Stimulated activated CD4-positive, alpha-beta T cell treated with anti-CD3 and anti-CD28 coated beads, Interleukin-15, amount 100 ng/mL, for 24 hours (primary cell): ENCODE results near the gene CRYBA2.

Source experiments
- DNase-seq: peaks from one replicate; pipeline ENCODE4 v3.0.0-alpha.2; 2020

The CRYBA2 gene

GRCh38 chr2:218981390-218981880 lies 11.8 kb downstream of the CRYBA2 start:
- no peak for DNase-seq

- DNase-seq: peak; percentile 30
Observed at GRCh38 chr2:218980735-218981389, 12.4 kb downstream of the CRYBA2 start.

GRCh38 chr2:218979846-218980734 lies 13.1 kb downstream of the CRYBA2 start:
- DNase-seq: peak; percentile 91

- DNase-seq: no peak
Observed at GRCh38 chr2:218975060-218975777, 18.0 kb downstream of the CRYBA2 start.

GRCh38 chr2:218970894-218971293 lies 22.3 kb downstream of the CRYBA2 start:
- no peak for DNase-seq

GRCh38 chr2:218964041-218964771 lies 29.0 kb downstream of the CRYBA2 start:
- DNase-seq: no peak

GRCh38 chr2:218963601-218964000 lies 29.6 kb downstream of the CRYBA2 start:
- DNase-seq: no peak

- DNase-seq: peak; percentile 61
Observed at GRCh38 chr2:218962859-218963492, 30.2 kb downstream of the CRYBA2 start.

- peak; percentile 25 for DNase-seq
Observed at GRCh38 chr2:218961651-218962570, 31.3 kb downstream of the CRYBA2 start.

GRCh38 chr2:218961229-218961628 lies 32.0 kb downstream of the CRYBA2 start:
- no peak for DNase-seq

GRCh38 chr2:218960309-218961165 lies 32.7 kb downstream of the CRYBA2 start:
- no peak for DNase-seq

GRCh38 chr2:218959761-218960308 lies 33.4 kb downstream of the CRYBA2 start:
- DNase-seq: peak; percentile 16

GRCh38 chr2:218959141-218959731 lies 34.0 kb downstream of the CRYBA2 start, which contains the start of gene CDK5R2:
CDK5R2 (plus strand) TSS chr2:218959666; CDS start chr2:218959821, 155 bp downstream.
- DNase-seq: peak; percentile 89

GRCh38 chr2:218958276-218958675 lies 34.9 kb downstream of the CRYBA2 start:
- no peak for DNase-seq

- no peak for DNase-seq
Observed at GRCh38 chr2:218957671-218958070, 35.6 kb downstream of the CRYBA2 start.

GRCh38 chr2:218956039-218956438 lies 37.2 kb downstream of the CRYBA2 start:
- DNase-seq: no peak

GRCh38 chr2:218954541-218955300 lies 38.5 kb downstream of the CRYBA2 start:
- DNase-seq: no peak

GRCh38 chr2:218953366-218953954 lies 39.8 kb downstream of the CRYBA2 start:
- no peak for DNase-seq
